NCI-H128 (cell line): ENCODE results near the gene CCDC18.
"Not testable (repeated sequence)": the region's sequence is repeated elsewhere in the genome, so short reads cannot be mapped to it uniquely, and the experiment has no call there.

ENCODE experiments used
- DNase-seq: peaks from one replicate; lab custom pipeline; 2025; ENCODE audit not compliant: unreplicated experiment; lab: John Stamatoyannopoulos, UW

The CCDC18 gene

GRCh38 chr1:93171549-93172034 is 8.9 kb upstream of the CCDC18 start:
- no peak for DNase-seq

GRCh38 chr1:93172778-93173177 is 7.7 kb upstream of the CCDC18 start:
- DNase-seq, result no peak

- DNase-seq, result not testable (repeated sequence)
Observed at GRCh38 chr1:93174638-93175037, 5.9 kb upstream of the CCDC18 start.

GRCh38 chr1:93177991-93178390 is 2.5 kb upstream of the CCDC18 start:
- DNase-seq, result no peak

GRCh38 chr1:93178418-93178817 is 2.1 kb upstream of the CCDC18 start:
- DNase-seq, result no peak

GRCh38 chr1:93179886-93180722 is 420 bp upstream of the CCDC18 start, which contains the start of gene TMED5:
Gene TMED5 (minus strand): TSS chr1:93180413. CDS start chr1:93180242, 171 bp downstream.
- DNase-seq, result peak; percentile 97

- DNase-seq, result no peak
Observed at GRCh38 chr1:93186667-93187066, 6.1 kb downstream of the CCDC18 start.

GRCh38 chr1:93190432-93190831 is 9.9 kb downstream of the CCDC18 start:
- DNase-seq, result no peak

GRCh38 chr1:93194231-93194990 is 13.9 kb downstream of the CCDC18 start:
- no peak for DNase-seq

GRCh38 chr1:93196591-93196990 is 16.1 kb downstream of the CCDC18 start:
- no peak for DNase-seq

GRCh38 chr1:93199150-93199549 is 18.6 kb downstream of the CCDC18 start:
- no peak for DNase-seq

- DNase-seq, result no peak
Observed at GRCh38 chr1:93200086-93200620, 19.6 kb downstream of the CCDC18 start.

- no peak for DNase-seq
Observed at GRCh38 chr1:93200714-93201113, 20.2 kb downstream of the CCDC18 start.

GRCh38 chr1:93205892-93206566 is 25.5 kb downstream of the CCDC18 start:
- DNase-seq, result no peak

GRCh38 chr1:93206567-93206954 is 26.0 kb downstream of the CCDC18 start:
- no peak for DNase-seq

GRCh38 chr1:93207211-93207610 is 26.7 kb downstream of the CCDC18 start:
- DNase-seq, result no peak

- no peak for DNase-seq
Observed at GRCh38 chr1:93215322-93215721, 34.8 kb downstream of the CCDC18 start.

GRCh38 chr1:93219443-93219842 is 38.9 kb downstream of the CCDC18 start:
- no peak for DNase-seq

- not testable (repeated sequence) for DNase-seq
Observed at GRCh38 chr1:93220716-93221115, 40.2 kb downstream of the CCDC18 start.

- DNase-seq, result no peak
Observed at GRCh38 chr1:93221913-93222312, 41.4 kb downstream of the CCDC18 start.

- no peak for DNase-seq
Observed at GRCh38 chr1:93223023-93223675, 42.6 kb downstream of the CCDC18 start.
